Glutamatergic neuron (in vitro differentiated cells): Measurements from ENCODE around the gene ZNF418. TPM values are rescaled to one million over a fixed set of nuclear protein-coding genes. Genes with fewer than 3 reads are reported as not detected.
A peak's percentile ranks its signal among the peaks of the same experiment; 100 is the strongest.
"Not testable (repeated sequence)": the region's sequence is repeated elsewhere in the genome, so short reads cannot be mapped to it uniquely, and the experiment has no call there.

ENCODE experiments used
- DNase-seq: peaks from one replicate; pipeline ENCODE4 v3.0.0; 2022
- H3K27ac Mint-ChIP-seq: one replicate; pipeline ENCODE4 v1.8.0; 2020; ENCODE audit warnings: mild to moderate bottlenecking, mixed read lengths, inconsistent platforms; ENCODE audit not compliant: unreplicated experiment
- H3K27me3 Mint-ChIP-seq: one replicate; pipeline ENCODE4 v1.8.0; 2020; ENCODE audit warnings: mild to moderate bottlenecking, moderate library complexity, mixed read lengths, inconsistent platforms; ENCODE audit not compliant: unreplicated experiment
- H3K36me3 Mint-ChIP-seq: one replicate; pipeline ENCODE4 v1.8.0; 2020; ENCODE audit warnings: mild to moderate bottlenecking, mixed read lengths, inconsistent platforms; ENCODE audit not compliant: unreplicated experiment
- H3K4me1 Mint-ChIP-seq: one replicate; pipeline ENCODE4 v1.8.0; 2020; ENCODE audit warnings: mild to moderate bottlenecking, low read depth, mixed read lengths, inconsistent platforms; ENCODE audit not compliant: unreplicated experiment
- H3K4me3 Mint-ChIP-seq: one replicate; pipeline ENCODE4 v1.8.0; 2020; ENCODE audit warnings: mild to moderate bottlenecking, mixed read lengths, inconsistent platforms; ENCODE audit not compliant: unreplicated experiment
- H3K9me3 Mint-ChIP-seq: one replicate; pipeline ENCODE4 v1.8.0; 2020; ENCODE audit warnings: mild to moderate bottlenecking, moderate library complexity, mixed read lengths, inconsistent platforms; ENCODE audit not compliant: unreplicated experiment
- CTCF ChIP-seq: fragments of 200-600 bp; sonication (generic); IDR thresholded peaks from one replicate; pipeline ENCODE4 v1.5.0; 2021; ENCODE audit not compliant: partially characterized antibody, unreplicated experiment
- total RNA-seq: library from RNA; stranded (reverse); fragmentation: NEBNext Ultra II Directional; extraction: Animal tissue kit (Norgen Biotek cat#: 25700); gene quantifications from one replicate; pipeline ENCODE4 v1.2.1, GENCODE V29; 2021; ENCODE audit not compliant: unreplicated experiment

The ZNF418 gene
- total RNA-seq, 1 donor from 2014 or later = 25.4 TPM

- Mint-ChIP-seq H3K36me3 (no peaks in the 10 kb centered on the region), H3K27me3 (peaks cover 6% of the 10 kb centered on the region), H3K4me3 (peak within 1 kb of the TSS; percentile 95), H3K27ac (peak within 1 kb of the TSS; percentile 95), H3K4me1 (peaks cover 9% of the 10 kb centered on the region), H3K9me3 (peaks cover 8% of the 10 kb centered on the region)
- peak; percentile 88 for TF ChIP-seq CTCF
- DNase-seq = peak; percentile 90
Measured at GRCh38 chr19:57888560-57889231, 46.5 kb downstream of the ZNF418 start, which contains the start of gene ZNF814. Gene ZNF814 (minus strand): TSS chr19:57889037. CDS start chr19:57888802, 235 bp downstream.

GRCh38 chr19:57888107-57888559 is 47.1 kb downstream of the ZNF418 start:
- no peak for TF ChIP-seq CTCF
- Mint-ChIP-seq H3K27me3 (peaks cover 6% of the 10 kb centered on the region), H3K4me3 (peak overlapping the region; percentile 95), H3K4me1 (peaks cover 9% of the 10 kb centered on the region), H3K27ac (peak overlapping the region; percentile 95), H3K9me3 (peaks cover 8% of the 10 kb centered on the region), H3K36me3 (no peaks in the 10 kb centered on the region)
- no peak for DNase-seq

GRCh38 chr19:57887195-57887941 is 47.8 kb downstream of the ZNF418 start:
- peak overlapping the region; percentile 95 for H3K4me3 Mint-ChIP-seq
- peaks cover 8% of the 10 kb centered on the region for H3K9me3 Mint-ChIP-seq
- H3K27ac Mint-ChIP-seq = peak overlapping the region; percentile 95
- DNase-seq = no peak
- no peak for TF ChIP-seq CTCF
- H3K27me3 Mint-ChIP-seq = peaks cover 6% of the 10 kb centered on the region
- H3K4me1 Mint-ChIP-seq = peaks cover 9% of the 10 kb centered on the region
- peaks cover 5% of the 10 kb centered on the region for H3K36me3 Mint-ChIP-seq

- Mint-ChIP-seq H3K4me3 (peak overlapping the region; percentile 11), H3K27me3 (peaks cover 6% of the 10 kb centered on the region), H3K9me3 (peaks cover 8% of the 10 kb centered on the region), H3K27ac (no peak overlapping the region), H3K36me3 (peaks cover 5% of the 10 kb centered on the region), H3K4me1 (peaks cover 9% of the 10 kb centered on the region)
- no peak for DNase-seq
- no peak for TF ChIP-seq CTCF
Measured at GRCh38 chr19:57886046-57886445, 49.2 kb downstream of the ZNF418 start.

GRCh38 chr19:57873883-57874799 is 61.1 kb downstream of the ZNF418 start:
- not testable (repeated sequence) for DNase-seq, H3K4me1 Mint-ChIP-seq, H3K27ac Mint-ChIP-seq, H3K27me3 Mint-ChIP-seq, H3K4me3 Mint-ChIP-seq
- H3K9me3 Mint-ChIP-seq = peaks cover 15% of the 10 kb centered on the region
- peaks cover 36% of the 10 kb centered on the region for H3K36me3 Mint-ChIP-seq
